ENCODE results near the gene SBF2. TPM values are rescaled to one million over a fixed set of nuclear protein-coding genes. Genes with fewer than 3 reads are reported as not detected.

SBF2 gene
- total RNA-seq, 1 experiment from 2014 or later, result 31.3 TPM

DNA sequence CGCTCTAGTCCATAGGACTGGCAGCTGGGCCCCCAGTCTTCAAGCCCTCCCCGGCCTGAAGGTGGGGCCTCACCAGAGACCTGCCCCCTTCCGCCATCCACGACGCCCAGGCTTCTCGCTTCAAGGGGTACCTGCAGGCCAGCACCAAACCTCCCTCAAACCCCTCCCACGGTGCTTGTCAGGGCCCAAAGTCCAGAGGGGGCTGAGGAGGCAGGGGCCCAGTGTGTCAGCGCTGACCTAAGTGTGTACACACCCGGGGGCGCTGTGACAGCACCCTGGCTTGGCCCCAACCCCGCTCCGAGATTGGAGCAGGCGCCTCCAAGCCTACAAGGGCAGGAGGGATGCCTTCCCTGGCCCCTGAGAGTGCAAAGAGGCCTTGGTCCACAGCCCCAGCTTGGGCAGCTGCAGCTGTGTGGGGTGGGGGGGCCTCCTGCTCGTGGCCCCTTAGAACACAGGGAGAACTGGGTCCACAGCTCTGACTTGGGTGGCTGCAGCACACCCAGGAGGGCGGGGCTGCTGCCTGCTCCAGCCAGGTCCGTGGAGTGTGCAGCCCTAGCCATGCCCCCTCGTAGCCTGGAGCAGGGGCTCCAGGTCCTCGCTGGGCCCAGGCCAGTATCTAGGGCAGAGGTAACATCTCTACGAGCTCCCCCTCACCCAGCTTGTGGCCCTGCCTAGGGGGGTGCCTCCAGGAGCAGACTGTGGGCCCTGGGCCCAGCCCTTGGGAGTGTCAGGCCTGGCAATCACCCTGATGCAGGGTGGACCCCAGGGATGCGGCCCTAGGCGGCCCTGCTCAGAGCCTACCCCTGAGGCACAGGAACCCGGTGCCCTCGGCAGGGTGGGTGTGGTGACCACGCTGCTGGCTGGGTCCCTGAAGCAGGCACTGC lies 4.9 kb downstream of the SBF2 start:
- no peak for DNase-seq
- intact Hi-C loops (cut with micrococcal nuclease), result no loop called here
- H3K4me1 ChIP-seq (ENCODE audit: insufficient read depth, low read length), result peaks cover 27% of the 10 kb centered on the region
- H3F3A ChIP-seq (ENCODE audit: low read length, unreplicated experiment), result no peaks in the 10 kb centered on the region
- H3K79me2 ChIP-seq (ENCODE audit: low read length), result peaks cover 82% of the 10 kb centered on the region
- H3K9me2 ChIP-seq (replicated peaks; ENCODE audit: low read length), result no peaks in the 10 kb centered on the region
- H3K4me3 ChIP-seq (ENCODE audit: low read length), result no peak overlapping the region
- H3K27me3 ChIP-seq (ENCODE audit: low read length), result no peaks in the 10 kb centered on the region
- H4K20me1 ChIP-seq (ENCODE audit: low read length), result peaks cover 12% of the 10 kb centered on the region; the same call in 1 of the 2 replicates
- BruUV-seq (replicated peaks), result no TSS peak
- TF ChIP-seq EZH2 (IDR thresholded peaks at IDR 0.05; ENCODE audit: low read length, unreplicated experiment) (no peak), EZH2phosphoT487 (IDR thresholded peaks at IDR 0.05; ENCODE audit: borderline replicate concordance, low read length) (no peak)
- TF ChIP-seq, protein P1, sequence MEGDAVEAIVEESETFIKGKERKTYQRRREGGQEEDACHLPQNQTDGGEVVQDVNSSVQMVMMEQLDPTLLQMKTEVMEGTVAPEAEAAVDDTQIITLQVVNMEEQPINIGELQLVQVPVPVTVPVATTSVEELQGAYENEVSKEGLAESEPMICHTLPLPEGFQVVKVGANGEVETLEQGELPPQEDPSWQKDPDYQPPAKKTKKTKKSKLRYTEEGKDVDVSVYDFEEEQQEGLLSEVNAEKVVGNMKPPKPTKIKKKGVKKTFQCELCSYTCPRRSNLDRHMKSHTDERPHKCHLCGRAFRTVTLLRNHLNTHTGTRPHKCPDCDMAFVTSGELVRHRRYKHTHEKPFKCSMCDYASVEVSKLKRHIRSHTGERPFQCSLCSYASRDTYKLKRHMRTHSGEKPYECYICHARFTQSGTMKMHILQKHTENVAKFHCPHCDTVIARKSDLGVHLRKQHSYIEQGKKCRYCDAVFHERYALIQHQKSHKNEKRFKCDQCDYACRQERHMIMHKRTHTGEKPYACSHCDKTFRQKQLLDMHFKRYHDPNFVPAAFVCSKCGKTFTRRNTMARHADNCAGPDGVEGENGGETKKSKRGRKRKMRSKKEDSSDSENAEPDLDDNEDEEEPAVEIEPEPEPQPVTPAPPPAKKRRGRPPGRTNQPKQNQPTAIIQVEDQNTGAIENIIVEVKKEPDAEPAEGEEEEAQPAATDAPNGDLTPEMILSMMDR (conservative IDR thresholded peaks at IDR 0.05; ENCODE audit: low read depth, low read length), result no peak
- H3K4me2 ChIP-seq (ENCODE audit: low read length), result no peak overlapping the region
- H2AFZ ChIP-seq (ENCODE audit: low read length), result no peak overlapping the region
- no peak for ATAC-seq
- ChIA-PET CTCF (no interaction called here), POLR2A (ENCODE audit: unreplicated experiment) (no interaction called here)
- H3K9me3 ChIP-seq (ENCODE audit: low read length), result no peaks in the 10 kb centered on the region
- no peak overlapping the region for H3K27ac ChIP-seq (ENCODE audit: low read length)
- no peak overlapping the region for H3K9ac ChIP-seq (ENCODE audit: low read length)
- no peaks in the 10 kb centered on the region for H3K36me3 ChIP-seq (ENCODE audit: low read depth, low read length)

DNA sequence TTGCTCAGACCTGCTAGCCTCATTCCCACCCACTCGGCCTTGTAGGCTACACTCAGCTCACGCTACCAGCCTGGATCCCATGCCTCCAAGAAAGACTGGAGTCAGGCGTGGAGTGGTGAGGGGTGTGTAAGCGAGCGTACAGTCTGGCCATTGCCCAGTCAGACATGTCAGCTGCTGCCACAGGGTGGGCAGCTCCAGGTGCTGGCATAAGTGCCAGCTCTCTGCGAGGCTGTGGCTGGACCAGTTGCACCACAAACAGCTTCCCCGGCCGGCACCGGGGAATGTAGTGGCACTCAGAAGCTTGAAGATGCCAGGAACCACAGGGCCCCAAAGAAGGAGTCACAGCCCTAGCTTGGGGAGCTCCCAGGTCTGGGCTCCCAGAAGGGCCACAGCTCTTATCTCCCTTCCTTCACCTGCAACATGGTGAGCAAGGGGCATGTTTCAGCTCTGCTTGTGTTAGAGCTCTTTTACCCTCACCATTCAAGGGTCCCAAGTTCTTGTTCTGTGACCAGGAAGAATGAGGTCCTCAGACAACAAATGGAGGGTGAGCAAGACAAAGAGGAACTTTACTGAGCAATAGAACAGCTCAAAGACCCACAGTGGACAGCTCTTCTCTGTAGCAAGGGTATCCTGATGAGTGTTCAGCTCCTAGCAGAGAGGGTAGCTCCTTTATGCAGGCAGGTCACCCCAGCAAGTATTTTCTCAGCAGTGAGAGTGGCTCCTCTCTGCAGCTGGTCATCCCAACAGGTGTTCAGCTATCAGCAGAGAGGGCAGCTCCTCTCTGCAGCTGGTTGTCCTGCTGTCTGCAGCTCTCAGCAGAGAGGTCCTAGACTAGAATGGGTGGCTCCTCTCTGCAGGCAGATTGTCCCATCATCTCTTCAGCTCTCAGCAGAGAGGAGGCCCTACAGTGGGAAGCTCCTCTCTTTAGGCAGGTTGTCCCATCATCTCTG lies 6.0 kb downstream of the SBF2 start:
- no peaks in the 10 kb centered on the region for H3F3A ChIP-seq (ENCODE audit: low read length, unreplicated experiment)
- no peak overlapping the region for H3K27ac ChIP-seq (ENCODE audit: low read length)
- intact Hi-C loops (cut with micrococcal nuclease), result no loop called here
- no peaks in the 10 kb centered on the region for H3K9me2 ChIP-seq (replicated peaks; ENCODE audit: low read length)
- DNase-seq (no peak), ATAC-seq (no peak)
- no peak overlapping the region for H3K9ac ChIP-seq (ENCODE audit: low read length)
- no peaks in the 10 kb centered on the region for H3K27me3 ChIP-seq (ENCODE audit: low read length)
- H3K79me2 ChIP-seq (ENCODE audit: low read length), result peaks cover 89% of the 10 kb centered on the region
- H3K36me3 ChIP-seq (ENCODE audit: low read depth, low read length), result no peaks in the 10 kb centered on the region
- no peak overlapping the region for H2AFZ ChIP-seq (ENCODE audit: low read length)
- no peak overlapping the region for H3K4me2 ChIP-seq (ENCODE audit: low read length)
- H3K4me1 ChIP-seq (ENCODE audit: insufficient read depth, low read length), result peaks cover 26% of the 10 kb centered on the region
- ChIA-PET CTCF (interaction anchor here (0.5 kb wide), 1 partner anchor 9 kb away, joined by 4 read pairs; no protein-coding TSS in a partner anchor), POLR2A (ENCODE audit: unreplicated experiment) (interaction anchor here (0.7 kb wide), 1 partner anchor 1255 kb away, joined by 4 read pairs; no protein-coding TSS in a partner anchor)
- no peak overlapping the region for H3K4me3 ChIP-seq (ENCODE audit: low read length)
- no peaks in the 10 kb centered on the region for H3K9me3 ChIP-seq (ENCODE audit: low read length)
- no TSS peak for BruUV-seq (replicated peaks)
- TF ChIP-seq, protein P1 (conservative IDR thresholded peaks at IDR 0.05; ENCODE audit: low read depth, low read length), result no peak
- TF ChIP-seq EZH2 (IDR thresholded peaks at IDR 0.05; ENCODE audit: low read length, unreplicated experiment), result no peak
- no peak for TF ChIP-seq EZH2phosphoT487 (IDR thresholded peaks at IDR 0.05; ENCODE audit: borderline replicate concordance, low read length)
- peaks cover 12% of the 10 kb centered on the region; the same call in 1 of the 2 replicates for H4K20me1 ChIP-seq (ENCODE audit: low read length)
